ENCODE results near the gene ARFIP2. TPM values are rescaled to one million over a fixed set of nuclear protein-coding genes. Genes with fewer than 3 reads are reported as not detected.
"Not testable (repeated sequence)": the region's sequence is repeated elsewhere in the genome, so short reads cannot be mapped to it uniquely, and the experiment has no call there.

ARFIP2 gene, protein sequence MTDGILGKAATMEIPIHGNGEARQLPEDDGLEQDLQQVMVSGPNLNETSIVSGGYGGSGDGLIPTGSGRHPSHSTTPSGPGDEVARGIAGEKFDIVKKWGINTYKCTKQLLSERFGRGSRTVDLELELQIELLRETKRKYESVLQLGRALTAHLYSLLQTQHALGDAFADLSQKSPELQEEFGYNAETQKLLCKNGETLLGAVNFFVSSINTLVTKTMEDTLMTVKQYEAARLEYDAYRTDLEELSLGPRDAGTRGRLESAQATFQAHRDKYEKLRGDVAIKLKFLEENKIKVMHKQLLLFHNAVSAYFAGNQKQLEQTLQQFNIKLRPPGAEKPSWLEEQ
- 36.4 TPM for total RNA-seq
- long read RNA-seq, transcript ARFIP2-201 (8 exons, 2,543 nt): minor isoform, 14 of 49 reads
- long read RNA-seq, transcript ARFIP2-202 (8 exons, 1,868 nt): major isoform, 17 of 49 reads
- long read RNA-seq, partial matches to known transcripts: 5 of 49 reads
- long read RNA-seq, other reads (novel, unspliced or antisense): 11 of 49 reads

DNA sequence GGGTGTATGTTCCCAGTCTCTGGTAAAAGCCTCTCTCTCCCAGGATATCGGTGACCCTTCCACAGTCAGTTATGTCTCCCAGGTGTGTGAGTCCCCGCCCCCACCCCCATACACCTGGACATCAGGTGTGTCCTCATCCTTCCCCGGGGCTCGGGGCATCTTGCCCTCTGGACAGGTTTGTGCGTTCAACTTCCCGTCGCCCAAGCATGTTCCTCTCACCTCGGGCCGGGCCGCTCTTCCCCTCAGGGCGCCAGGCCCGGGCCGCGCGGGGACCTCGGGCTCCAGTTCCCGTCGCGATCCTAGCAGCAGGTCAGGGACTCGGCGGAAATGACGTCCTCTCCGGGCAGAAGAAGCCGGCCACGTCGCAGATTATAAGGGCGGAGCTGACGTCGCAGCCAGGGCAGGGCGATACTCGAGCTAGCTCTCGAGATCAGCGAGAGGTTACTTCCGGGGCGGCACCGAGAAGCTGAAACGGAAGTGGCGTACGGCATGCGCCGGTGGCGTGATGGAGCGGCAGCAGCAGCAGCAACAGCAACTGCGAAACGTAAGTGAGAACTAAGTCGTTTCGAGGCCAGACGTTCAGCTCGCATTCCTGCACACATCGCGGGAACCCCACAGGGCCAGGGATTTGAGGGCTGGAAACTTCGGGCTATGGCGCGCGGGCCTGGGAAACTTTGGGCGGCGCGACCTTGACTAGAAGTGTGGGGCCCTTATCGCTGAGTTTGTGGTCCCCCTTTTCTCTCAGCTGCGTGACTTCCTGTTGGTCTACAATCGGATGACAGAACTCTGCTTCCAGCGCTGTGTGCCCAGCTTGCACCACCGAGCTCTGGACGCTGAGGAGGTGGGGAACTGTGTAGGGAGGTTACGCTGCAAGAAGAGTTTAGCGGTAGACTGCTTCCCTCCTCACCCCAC lies at the start of gene ARFIP2, which contains the start of gene TIMM10B:
Gene ARFIP2, minus strand, starts transcription at position 320 of the 912 bp plus-strand sequence. CDS start 910 bp downstream, outside the sequence.
Gene TIMM10B, plus strand, starts transcription at position 490 of the 912 bp plus-strand sequence. Its CDS starts 16 bp downstream, at position 506.
- TF ChIP-seq, protein P1, sequence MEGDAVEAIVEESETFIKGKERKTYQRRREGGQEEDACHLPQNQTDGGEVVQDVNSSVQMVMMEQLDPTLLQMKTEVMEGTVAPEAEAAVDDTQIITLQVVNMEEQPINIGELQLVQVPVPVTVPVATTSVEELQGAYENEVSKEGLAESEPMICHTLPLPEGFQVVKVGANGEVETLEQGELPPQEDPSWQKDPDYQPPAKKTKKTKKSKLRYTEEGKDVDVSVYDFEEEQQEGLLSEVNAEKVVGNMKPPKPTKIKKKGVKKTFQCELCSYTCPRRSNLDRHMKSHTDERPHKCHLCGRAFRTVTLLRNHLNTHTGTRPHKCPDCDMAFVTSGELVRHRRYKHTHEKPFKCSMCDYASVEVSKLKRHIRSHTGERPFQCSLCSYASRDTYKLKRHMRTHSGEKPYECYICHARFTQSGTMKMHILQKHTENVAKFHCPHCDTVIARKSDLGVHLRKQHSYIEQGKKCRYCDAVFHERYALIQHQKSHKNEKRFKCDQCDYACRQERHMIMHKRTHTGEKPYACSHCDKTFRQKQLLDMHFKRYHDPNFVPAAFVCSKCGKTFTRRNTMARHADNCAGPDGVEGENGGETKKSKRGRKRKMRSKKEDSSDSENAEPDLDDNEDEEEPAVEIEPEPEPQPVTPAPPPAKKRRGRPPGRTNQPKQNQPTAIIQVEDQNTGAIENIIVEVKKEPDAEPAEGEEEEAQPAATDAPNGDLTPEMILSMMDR (IDR thresholded peaks at IDR 0.05): no peak
- peak; percentile 99 for DNase-seq
- H3K9me3 ChIP-seq: no peaks in the 10 kb centered on the region
- H3K4me1 ChIP-seq: peaks cover 26% of the 10 kb centered on the region
- H3K4me3 ChIP-seq: peak within 1 kb of the TSS; percentile 72
- H3K36me3 ChIP-seq: peaks cover 62% of the 10 kb centered on the region
- peak within 1 kb of the TSS; percentile 89 for H3K27ac ChIP-seq
- ATAC-seq: peak; percentile 96
- intact Hi-C loops (cut with DNase I): no loop called here
- no peaks in the 10 kb centered on the region for H3K27me3 ChIP-seq

GRCh38 chr11:6530848-6531247 lies 49.7 kb upstream of the ARFIP2 start:
- peaks cover 7% of the 10 kb centered on the region for H3K36me3 ChIP-seq
- H3K9me3 ChIP-seq: no peaks in the 10 kb centered on the region
- no peaks in the 10 kb centered on the region for H3K4me1 ChIP-seq
- no peak overlapping the region for H3K27ac ChIP-seq
- intact Hi-C loops (cut with DNase I): no loop called here
- H3K27me3 ChIP-seq: no peaks in the 10 kb centered on the region
- no peak for ATAC-seq
- H3K4me3 ChIP-seq: no peak overlapping the region
- DNase-seq: no peak
- TF ChIP-seq, protein P1 (IDR thresholded peaks at IDR 0.05): no peak

DNA sequence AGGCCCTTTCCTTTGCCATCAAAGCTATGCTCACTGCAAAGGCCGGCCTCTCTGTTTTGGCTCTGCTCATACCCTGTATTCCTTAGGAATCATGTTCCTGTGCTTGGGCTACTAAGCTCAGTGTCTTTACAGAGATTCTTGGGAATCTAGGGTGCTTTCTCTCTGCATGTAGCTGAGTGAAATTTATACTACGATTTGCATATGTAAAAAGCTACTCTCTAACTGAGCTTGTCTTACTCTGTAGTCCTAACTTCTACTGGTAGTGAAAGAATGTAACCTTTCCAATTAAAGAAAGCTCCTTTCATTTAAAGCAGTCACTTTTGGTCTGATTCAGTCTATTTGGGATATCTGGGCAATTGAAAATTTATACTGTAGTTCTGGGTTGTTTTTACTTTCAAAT lies 48.1 kb upstream of the ARFIP2 start:
- H3K27ac ChIP-seq: no peak overlapping the region
- intact Hi-C loops (cut with DNase I): no loop called here
- H3K27me3 ChIP-seq: no peaks in the 10 kb centered on the region
- TF ChIP-seq, protein P1 (IDR thresholded peaks at IDR 0.05): no peak
- no peak for DNase-seq
- H3K9me3 ChIP-seq: no peaks in the 10 kb centered on the region
- ATAC-seq: no peak
- no peak overlapping the region for H3K4me3 ChIP-seq
- H3K36me3 ChIP-seq: peaks cover 7% of the 10 kb centered on the region
- H3K4me1 ChIP-seq: no peaks in the 10 kb centered on the region

GRCh38 chr11:6526411-6527135 lies 45.4 kb upstream of the ARFIP2 start:
- ATAC-seq (no peak), DNase-seq (no peak)
- Histone ChIP-seq H3K9me3 (no peaks in the 10 kb centered on the region), H3K27ac (no peak overlapping the region), H3K27me3 (no peaks in the 10 kb centered on the region), H3K36me3 (peaks cover 7% of the 10 kb centered on the region), H3K4me3 (no peak overlapping the region), H3K4me1 (no peaks in the 10 kb centered on the region)
- intact Hi-C loops (cut with DNase I): no loop called here
- TF ChIP-seq, protein P1 (IDR thresholded peaks at IDR 0.05): no peak

- DNase-seq (no peak), ATAC-seq (no peak)
- Histone ChIP-seq H3K9me3 (no peaks in the 10 kb centered on the region), H3K27ac (no peak overlapping the region), H3K4me3 (no peak overlapping the region), H3K27me3 (no peaks in the 10 kb centered on the region), H3K36me3 (peaks cover 20% of the 10 kb centered on the region), H3K4me1 (no peaks in the 10 kb centered on the region)
- TF ChIP-seq, protein P1 (IDR thresholded peaks at IDR 0.05): no peak
- intact Hi-C loops (cut with DNase I): no loop called here
These were observed 42.1 kb upstream of the ARFIP2 start for GRCh38 chr11:6523253-6523652.

GRCh38 chr11:6521946-6522345 lies 40.8 kb upstream of the ARFIP2 start:
- H3K27ac ChIP-seq; DNase-seq; H3K9me3 ChIP-seq; H3K4me1 ChIP-seq; H3K27me3 ChIP-seq; H3K4me3 ChIP-seq; intact Hi-C loops (cut with DNase I); ATAC-seq: not testable (repeated sequence)
- peaks cover 23% of the 10 kb centered on the region for H3K36me3 ChIP-seq

Data from upper lobe of right lung (tissue), 1 donor.